ENCODE results near the gene INO80D.

GRCh38 chr2:206112846-206113547 lies 27.0 kb upstream of the INO80D start:
- TF ChIP-seq YY1 (tag by site-specific recombination; IDR thresholded peaks at IDR 0.05) = no peak
- no peak for TF ChIP-seq CTCF (tag by site-specific recombination; IDR thresholded peaks at IDR 0.05)
- TF ChIP-seq SALL2 (tag by site-specific recombination; IDR thresholded peaks at IDR 0.05; ENCODE audit: borderline replicate concordance) = no peak
- no peak for TF ChIP-seq REST (tag by site-specific recombination; IDR thresholded peaks at IDR 0.05)
- no peak for TF ChIP-seq ZBTB1 (tag by site-specific recombination; IDR thresholded peaks at IDR 0.05)
- no peak for TF ChIP-seq ZNF146 (tag by site-specific recombination; IDR thresholded peaks at IDR 0.05)
- no peak for TF ChIP-seq ZNF416 (tag by site-specific recombination; IDR thresholded peaks at IDR 0.05)
- no peak for TF ChIP-seq ZSCAN18 (tag by site-specific recombination; IDR thresholded peaks at IDR 0.05)
- no peak for TF ChIP-seq MYNN (tag by site-specific recombination; IDR thresholded peaks at IDR 0.05; ENCODE audit: borderline replicate concordance)

Data from HEK293 (cell line).